NCI-H1092 (cell line): ENCODE results near the gene KRTAP12-3.
"Not testable (repeated sequence)": the region's sequence is repeated elsewhere in the genome, so short reads cannot be mapped to it uniquely, and the experiment has no call there.

ENCODE experiments used
- DNase-seq: peaks from one replicate; lab custom pipeline; 2025; lab: John Stamatoyannopoulos, UW

KRTAP12-3 gene

DNA sequence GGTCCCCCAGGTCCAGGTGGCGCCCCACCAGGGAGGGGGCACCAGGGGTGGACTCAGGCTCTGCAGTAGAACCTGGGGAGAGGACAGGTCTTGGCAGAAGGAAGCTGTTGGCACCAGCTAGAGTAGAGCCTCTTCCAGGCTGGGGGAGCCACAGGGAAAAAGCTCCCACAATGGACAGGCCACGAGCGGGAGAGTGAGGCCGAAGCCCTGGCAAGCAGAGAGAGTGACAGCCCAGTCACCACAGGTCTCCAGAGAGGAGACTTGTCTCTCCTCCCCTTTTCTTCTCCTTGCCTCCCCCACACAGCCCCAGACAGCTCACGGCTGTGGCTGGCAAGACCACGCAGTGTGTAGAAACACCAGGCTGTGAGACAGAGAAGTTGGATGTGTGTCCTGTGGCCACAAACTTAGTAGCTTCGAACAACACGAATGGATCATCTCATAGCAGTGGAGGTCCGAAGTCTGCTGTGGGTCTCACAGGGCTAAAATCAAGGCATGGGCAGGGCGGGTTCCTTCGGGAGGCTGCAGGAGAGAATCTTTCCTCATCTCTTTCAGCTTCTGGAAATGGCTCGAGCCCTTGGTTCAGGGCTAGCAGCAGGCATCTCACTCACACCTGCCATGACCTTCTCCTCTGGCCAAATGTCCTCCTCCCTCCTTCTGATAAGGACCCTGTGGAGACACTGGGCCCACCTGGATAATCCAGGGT, 6.6 kb upstream of the KRTAP12-3 start:
- DNase-seq: no peak

DNA sequence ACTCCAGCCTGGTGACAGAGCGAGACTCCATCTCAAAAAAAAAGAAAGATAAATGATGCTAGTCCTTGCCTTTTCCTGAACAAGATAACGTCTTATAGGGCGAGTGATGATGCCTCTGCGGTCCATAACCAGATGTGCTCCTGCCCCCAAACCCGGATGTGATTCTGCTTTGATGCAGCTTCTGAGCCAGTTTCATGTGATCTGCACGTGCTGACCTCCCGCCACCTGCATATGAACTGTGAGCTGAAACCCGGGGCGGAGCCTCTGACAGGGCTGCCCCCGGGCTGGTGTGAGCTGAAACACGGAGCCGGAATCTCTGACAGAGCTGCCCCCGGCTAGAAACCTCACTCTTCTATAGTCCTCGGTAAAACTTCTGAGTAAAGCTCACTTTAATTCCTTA, 4.6 kb upstream of the KRTAP12-3 start:
- no peak for DNase-seq

DNA sequence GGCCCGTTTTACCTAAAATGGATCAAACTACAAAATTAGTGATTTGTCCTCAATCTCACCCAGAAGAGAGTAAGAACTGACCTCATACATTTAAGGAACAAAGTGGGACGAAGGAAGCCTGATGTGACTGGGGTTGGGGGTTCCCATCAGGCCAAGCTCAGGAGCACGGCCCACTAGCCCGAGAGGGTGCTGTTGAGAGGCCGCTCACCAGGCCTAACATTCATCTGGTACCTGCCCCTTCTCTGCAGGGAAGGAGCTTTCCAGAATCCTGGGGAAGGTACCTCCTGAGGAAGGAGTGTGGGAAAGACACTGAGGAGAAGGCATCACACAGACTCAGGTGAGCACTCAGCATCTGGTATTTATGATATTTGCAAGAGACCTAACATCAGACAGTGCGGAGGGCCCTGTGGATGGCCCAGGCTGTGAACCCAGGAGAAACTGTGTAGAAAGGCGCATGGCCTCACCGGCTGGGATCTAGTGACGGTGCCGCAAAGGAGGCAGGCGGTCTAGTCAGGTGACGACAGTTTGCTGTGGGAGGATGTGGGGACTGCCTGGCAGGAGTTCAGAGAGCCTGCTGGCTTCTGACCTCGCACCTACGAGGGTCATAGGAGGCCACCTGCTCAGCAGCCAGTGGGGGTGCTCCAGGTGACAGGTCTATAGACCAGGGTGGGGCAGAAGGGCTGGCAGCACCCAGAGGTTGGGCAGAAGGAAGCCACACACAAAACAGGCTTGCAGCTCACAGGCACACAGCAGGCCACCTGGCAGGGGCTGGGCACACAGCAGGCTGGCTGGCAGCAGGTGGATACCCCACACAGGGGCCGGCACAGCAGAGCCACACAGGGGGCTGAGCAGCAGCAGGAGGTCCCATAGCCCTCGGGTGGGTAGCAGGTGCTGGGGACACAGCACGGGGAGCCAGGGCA, 3.8 kb upstream of the KRTAP12-3 start:
- DNase-seq: peak; percentile 20

DNA sequence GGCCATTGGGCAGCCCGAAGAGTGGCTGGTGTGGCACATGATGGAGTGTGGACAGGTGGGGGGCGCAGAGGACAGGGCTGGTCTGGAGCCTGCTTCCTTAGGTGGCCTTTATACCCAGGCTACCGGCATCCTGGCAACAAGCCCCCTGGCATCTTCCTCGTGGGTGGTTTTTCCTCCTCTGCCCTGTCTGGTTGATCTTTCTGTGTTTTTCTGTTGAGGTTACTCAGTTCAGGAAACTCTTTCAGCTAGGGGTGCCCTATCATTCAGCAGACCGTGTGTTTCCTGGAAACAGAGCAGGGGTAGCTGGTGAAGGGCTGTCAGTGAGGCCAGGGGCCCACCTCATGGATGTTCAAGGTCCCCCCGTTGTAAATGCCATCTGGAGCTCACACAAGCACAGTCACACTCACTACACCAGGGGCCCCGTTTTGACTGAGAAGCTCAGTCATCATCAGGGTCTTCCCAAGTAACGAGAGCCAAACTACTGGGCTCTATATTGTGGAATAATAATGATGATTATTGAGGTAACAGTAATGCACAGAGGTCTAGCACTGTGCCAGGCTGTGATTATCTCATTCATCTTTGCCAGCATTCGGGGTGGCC, 3.1 kb upstream of the KRTAP12-3 start, which contains the start of gene KRTAP12-4:
Gene KRTAP12-4, minus strand, starts transcription at position 84 of the 600 bp plus-strand sequence. Its CDS starts 45 bp downstream, at position 39.
- no peak for DNase-seq

DNA sequence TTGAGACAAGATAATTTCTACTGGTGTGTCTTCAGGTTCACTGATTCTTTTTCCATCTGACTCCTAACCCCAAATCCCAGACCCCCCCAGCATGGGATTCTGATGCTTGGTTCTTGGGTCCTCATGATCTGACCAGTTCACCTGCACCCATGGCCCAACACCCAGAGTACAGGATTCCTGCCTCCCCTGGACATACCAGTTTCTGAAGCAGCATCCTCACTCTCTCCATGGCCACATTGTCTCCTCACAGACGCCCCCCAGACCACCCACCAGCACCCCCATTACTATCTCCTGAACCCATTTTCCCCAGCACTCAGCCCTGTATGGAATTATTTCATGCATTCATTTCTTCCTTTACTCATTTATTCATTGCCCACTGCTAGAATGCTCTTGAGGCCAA, 864 bp upstream of the KRTAP12-3 start:
- no peak for DNase-seq

DNA sequence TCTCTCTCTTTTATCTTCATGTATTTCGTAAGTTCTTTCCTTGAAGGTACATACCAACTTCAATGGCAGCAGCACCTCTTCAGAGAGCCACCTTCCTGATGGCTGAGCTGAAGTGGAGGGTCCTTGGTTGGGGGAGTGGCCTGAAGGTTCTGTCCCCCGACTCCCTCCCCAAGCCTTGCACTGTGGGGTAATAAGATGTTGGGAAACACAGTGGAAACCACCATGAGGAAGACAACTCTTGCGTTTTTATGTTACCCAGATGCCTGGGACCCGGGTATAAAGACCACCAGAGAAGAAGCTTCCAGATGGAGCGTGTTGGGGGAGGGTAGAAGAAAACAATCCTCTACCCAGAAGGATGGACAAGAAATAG, 794 bp downstream of the KRTAP12-3 start:
- no peak for DNase-seq

DNA sequence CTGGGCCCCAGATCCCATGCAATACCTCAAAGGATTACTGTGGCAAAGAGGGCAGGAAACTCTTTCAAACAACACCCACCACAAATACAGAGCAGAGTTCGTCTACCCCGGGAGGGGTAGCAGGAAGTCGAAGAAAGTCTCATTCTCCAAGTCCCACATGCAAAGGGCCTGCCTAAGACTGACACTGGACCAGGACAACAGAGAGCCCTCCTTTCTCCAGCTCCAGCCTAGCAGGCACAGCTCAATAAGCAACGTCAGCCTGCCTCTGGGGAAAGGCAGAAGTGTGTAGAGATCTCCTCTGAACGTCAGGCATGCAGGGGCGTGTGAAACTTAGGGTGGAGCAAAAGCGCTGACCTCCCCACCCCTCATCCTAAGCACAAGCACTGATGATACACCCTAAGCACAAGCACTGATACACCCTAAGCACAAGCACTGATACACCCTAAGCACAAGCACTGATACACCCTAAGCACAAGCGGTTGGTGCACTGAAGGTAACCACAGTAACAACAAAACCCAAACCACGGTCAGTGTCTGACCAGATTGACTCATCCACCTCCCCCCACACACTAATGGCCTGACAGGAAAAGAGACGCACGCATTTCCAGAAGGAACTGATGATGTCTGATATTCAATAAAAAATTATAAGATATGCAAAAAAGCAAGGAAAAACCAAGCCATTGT, 1.3 kb downstream of the KRTAP12-3 start:
- DNase-seq: no peak

DNA sequence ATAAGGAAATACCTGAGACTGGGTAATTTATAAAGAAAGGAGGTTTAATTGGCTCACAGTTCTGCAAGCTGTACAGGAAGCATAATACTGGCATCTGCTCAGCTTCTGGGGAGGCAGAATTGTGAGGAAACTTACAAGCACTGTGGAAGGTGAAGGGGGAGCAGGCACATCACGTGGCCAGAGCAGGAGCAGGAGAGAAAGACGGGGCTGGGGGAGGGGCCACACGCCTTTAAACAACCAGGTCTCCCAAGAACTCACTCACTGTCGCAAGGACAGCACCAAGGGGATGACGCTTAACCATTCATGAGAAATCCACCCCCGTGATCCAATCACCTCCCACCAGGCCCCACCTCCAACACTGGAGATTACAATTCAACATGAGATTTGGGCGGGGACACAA, 3.8 kb downstream of the KRTAP12-3 start:
- DNase-seq: not testable (repeated sequence)

DNA sequence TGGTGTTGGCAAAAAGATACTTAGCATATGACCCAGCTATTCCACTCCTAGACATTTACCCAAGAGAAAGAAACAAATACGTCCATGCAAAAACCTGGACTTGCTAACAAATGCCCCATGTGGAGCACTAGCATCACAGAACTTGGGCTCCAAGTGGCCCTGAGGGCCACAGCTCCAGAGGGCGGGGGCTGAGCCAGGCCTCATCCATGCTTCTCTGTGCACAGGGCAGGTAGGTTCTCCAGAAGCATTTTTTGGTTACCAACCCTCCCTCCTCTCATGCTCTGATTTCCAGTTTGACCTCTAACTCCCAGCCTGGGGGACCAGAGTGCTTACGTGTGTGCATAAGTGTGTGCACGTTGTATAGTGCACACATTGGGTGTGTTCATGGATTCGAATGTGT, 7.0 kb downstream of the KRTAP12-3 start:
- no peak for DNase-seq

DNA sequence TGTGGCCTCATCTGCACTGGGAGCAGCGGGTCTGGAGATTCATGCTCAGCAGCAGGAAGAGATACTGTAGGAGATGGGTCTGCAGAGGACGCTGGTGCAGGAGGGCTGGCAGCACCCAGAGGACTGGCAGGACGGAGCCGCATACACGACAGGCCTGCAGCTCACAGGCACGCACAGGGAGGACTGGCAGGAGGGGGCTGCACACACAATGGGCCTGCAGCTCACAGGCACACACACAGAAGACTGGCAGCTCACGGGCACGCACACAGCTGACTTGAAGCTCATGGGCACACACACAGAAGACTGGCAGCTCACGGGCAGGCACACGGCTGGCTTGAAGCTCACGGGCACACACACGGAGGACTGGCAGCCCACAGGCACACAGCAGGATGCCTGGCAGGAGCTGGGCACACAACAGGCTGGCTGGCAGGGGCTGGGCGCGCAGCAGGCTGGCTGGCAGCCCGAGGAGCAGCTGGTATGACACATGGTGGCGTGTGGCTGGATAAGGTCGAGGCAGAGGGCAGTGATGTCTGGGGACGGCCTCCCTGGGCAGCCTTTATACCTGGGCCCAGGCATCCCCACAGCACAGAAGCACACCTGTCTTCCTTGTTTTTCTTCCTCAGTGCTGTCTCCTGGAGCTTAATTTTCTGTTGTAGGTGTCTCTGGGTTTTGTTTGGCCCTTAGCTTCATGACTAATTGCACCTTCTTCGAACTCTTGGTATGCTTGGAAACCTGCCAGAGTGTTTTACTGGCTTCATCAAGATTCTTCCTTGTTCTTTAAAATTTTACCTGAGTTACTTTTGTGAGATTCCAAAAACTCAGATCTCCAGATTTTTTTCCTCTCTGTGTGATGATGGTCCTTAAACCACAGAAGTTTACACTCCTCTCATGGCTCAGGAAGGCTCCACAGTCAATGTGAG, 8.9 kb downstream of the KRTAP12-3 start, which contains the start of gene KRTAP12-2:
Gene KRTAP12-2, minus strand, starts transcription at position 527 of the 920 bp plus-strand sequence. Its CDS starts 41 bp downstream, at position 486.
- peak; percentile 47 for DNase-seq

DNA sequence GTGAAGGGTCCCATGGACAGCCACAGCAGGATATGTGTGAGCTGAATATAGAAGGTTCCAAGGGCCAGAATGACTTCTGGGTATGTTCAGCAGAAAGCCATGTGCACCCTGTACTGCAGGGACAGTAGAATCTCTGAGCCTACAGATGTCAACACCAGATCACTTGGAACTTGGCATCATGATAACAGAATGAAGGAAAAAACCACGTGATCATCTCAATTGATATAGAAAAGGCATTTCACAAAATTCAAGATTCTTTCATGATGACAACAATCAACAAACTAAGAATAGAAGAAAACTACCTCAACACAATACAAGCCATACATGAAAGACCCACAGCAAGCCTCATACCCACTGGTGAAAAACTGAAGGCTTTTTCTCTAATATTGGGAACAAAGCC, 9.9 kb downstream of the KRTAP12-3 start:
- DNase-seq: no peak

DNA sequence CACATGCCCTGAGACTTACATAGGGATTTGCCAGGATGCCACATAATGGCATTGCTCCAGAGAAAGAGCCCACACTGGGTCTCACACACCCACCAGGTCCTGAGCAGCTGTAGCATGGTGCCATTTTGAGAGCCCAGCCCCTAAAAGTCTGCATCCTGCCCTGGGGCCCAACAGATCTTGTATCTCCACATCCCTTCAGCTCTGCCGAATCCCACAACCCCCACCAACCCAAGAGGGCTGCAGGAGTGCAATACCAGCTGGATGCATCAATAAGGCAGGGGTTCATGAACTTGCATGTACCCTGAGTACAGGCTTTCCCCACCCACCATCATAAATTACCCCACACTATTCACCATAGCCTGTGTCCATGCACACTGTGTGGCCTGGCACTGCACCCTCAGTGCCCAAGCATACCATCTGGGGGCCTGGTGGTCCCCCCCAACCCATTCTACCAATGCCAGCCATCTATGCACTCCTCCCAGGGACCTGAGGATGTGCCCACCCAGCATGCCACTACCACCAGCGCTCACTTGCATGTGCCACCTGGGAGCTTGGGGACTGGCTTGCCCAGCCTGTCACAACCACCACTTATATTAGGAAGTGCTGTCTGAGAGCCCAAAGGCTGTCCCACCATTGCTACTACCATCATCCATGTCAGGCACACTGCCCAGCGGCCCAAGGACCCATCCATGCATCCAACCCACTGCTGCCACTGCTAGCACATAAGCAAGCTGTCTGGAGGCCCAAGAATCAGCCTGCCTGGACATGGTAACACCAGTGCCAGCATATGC, 13.1 kb downstream of the KRTAP12-3 start:
- DNase-seq: no peak

DNA sequence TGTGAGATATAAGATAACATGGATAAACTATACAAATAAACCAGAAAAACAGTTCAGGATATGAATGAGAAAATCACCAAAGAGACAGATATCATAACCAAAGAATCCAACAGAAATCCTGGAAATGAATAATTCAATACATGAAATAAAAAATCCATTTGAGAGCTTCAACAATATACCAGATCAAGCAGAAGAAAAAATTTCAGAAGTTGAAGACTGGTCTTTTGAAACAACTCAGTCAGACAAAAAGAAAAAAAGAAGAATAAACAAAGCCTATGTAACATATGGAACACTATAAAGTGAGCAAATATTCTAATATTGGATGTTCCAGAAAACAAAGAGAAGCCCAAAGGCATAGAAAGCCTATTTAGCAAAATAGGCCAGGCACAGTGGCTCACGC, 14.2 kb downstream of the KRTAP12-3 start:
- DNase-seq: no peak

DNA sequence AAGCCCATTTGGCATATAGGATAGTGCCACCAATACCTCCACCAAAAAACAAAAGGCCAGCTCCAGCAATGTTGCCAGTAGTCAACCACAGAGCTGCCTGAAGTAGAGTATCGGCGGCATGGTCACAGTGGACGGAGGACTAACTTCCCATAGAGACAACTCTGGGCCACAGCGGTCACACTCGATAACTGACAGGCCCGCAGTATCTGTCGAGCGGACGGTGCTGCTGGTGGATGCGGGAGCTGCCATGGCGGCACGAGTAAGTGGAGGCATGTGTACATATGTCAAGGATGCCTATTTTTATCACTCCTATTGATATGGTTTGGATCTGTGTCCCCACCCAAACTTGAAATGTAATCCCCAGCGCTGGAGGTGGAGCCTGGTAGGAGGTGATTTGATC, 20.1 kb downstream of the KRTAP12-3 start:
- no peak for DNase-seq

DNA sequence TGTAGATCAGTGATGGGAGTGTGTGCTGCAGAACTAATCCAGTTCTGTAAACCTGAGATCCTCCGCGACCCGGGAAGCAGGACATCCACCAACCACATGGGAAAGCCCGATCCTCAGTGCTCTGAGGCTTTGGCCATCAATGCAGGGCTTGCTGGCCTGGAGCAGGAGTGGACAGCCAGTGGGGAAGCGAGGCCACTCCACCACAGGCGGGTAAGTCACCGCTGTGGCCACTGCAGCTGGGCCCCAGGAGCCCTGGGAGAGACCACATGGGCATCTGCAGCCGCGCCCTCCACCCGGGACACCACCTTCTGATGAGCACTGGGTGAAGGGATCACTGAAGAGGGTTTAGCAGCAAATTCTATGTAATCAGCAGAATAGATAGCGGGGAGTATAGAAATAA, 23.4 kb downstream of the KRTAP12-3 start:
- no peak for DNase-seq

DNA sequence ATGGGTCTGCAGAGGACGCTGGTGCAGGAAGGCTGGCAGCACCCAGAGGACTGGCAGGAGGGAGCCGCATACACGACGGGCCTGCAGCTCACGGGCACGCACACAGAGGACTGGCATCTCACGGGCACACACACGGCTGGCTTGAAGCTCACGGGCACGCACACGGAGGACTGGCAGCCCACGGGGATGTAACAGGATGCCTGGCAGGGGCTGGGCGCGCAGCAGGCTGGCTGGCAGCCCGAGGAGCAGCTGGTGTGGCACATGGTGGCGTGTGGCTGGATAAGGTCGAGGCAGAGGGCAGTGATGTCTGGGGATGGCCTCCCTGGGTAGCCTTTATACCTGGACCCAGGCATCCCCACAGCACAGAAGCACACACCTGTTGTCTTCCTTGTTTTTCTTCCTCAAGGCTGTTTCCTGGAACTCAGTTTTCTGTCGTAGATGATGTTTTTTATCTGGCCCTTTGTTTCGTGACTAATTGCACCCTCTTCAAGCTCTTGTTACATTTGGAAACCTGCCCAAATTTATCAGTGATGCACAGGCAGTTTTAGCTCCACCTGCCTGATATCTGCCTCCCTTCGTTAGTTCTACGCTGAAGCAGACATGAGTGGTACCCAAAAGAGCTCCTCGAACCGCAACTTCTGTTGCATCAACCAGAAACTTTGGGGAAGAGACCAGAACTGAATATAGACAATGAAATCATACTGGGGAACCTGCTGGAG, 24.3 kb downstream of the KRTAP12-3 start, which contains the start of gene KRTAP12-1:
Gene KRTAP12-1, minus strand, starts transcription at position 303 of the 719 bp plus-strand sequence. Its CDS starts 40 bp downstream, at position 263.
- peak; percentile 80 for DNase-seq

DNA sequence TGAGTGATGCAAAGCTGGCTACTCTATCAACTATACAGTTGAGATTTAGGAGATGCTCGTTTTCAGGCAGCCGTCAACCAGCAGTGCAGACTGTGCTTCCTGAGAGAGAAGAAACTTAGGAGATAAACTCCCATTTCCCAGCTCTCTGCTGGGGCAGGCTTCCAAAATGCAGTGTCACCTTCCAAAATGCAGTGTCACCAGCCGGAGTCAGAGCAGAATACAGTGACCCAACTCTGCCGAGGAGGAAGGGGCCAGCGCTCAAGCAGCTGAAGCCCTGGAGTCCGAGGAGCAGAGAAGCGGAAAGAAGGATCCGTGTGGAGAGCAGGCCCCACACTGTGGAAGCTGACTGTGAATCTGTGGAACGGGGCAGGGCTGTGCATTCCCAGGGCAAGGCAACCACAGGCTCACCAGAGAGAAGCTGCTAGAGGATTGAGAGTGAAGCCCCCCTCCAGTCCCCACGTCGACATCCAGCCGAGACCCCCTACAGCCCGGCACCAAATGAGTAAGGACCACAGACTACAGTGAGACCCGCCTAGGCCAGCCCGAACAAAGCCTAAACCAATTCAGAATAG, 24.9 kb downstream of the KRTAP12-3 start:
- DNase-seq: no peak

DNA sequence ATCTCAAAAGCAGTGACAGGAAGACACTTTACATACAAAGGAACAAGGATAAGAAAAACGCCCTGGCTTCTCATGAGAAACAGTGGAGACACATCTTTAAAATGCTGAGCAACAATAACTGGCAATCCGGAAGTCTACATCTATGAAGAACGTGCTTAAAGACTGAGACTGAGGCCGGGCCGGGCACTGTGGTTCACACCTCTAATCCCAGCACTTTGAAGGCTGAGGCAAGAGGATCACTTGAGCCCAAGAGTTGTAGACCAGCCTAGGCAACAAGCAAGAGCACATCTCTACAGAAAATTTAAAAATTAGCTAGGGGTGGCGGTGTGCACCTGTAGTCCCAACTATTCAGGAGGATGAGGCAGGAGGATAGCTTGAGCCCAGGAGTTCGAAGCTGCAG, 26.3 kb downstream of the KRTAP12-3 start:
- DNase-seq: no peak

DNA sequence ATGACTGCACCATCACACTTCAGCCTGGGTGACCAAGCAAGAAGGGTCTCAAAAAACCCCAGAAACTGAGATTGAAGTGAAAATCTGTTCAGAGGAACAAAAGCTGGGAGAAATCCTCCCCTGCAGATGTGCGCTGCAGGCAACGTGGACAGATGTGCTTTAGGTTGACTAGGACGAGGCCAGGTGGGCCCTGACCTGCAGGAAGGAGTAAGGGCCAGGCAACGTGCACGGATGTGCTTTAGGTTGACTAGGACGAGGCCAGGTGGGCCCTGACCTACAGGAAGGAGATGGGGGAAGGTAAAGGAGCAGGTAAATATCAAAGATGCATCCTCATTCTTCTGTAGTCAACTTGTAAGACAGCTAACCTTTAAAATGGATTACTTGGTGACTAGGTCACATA, 26.8 kb downstream of the KRTAP12-3 start:
- no peak for DNase-seq
